Measurements from ENCODE around the gene APPL2.

DNA sequence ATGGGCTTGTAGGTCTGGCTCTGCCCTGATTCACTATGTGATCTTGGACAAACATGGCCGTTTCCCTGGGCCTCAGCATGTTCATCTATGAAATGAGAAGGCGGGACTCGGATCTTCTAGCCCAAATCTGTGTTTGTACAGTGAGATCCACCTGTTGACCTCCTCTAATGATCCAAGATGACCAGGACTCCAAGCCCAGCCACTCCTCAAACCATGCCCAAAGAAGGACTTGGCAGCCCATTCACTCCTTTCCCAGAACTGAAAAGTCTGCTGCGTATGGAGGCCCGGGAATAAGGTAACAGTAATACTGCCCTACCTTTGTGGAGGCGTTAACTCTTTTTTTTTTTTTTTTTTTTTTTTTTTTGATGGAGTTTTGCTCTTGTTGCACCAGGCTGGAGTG lies 39.9 kb downstream of the APPL2 start:
- TF ChIP-seq, protein P1, sequence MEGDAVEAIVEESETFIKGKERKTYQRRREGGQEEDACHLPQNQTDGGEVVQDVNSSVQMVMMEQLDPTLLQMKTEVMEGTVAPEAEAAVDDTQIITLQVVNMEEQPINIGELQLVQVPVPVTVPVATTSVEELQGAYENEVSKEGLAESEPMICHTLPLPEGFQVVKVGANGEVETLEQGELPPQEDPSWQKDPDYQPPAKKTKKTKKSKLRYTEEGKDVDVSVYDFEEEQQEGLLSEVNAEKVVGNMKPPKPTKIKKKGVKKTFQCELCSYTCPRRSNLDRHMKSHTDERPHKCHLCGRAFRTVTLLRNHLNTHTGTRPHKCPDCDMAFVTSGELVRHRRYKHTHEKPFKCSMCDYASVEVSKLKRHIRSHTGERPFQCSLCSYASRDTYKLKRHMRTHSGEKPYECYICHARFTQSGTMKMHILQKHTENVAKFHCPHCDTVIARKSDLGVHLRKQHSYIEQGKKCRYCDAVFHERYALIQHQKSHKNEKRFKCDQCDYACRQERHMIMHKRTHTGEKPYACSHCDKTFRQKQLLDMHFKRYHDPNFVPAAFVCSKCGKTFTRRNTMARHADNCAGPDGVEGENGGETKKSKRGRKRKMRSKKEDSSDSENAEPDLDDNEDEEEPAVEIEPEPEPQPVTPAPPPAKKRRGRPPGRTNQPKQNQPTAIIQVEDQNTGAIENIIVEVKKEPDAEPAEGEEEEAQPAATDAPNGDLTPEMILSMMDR (IDR thresholded peaks at IDR 0.05 in 4 of 5, conservative IDR thresholded peaks at IDR 0.05 in 1 of 5), result no peak
- TF ChIP-seq POLR2A (IDR thresholded peaks at IDR 0.05), result no peak
